ENCODE results near the gene ANKRD33.

Gene ANKRD33

GRCh38 chr12:51862947-51863346 is 25.0 kb upstream of the ANKRD33 start:
- no peak for DNase-seq

- DNase-seq = no peak
Observed at GRCh38 chr12:51863363-51863932, 24.5 kb upstream of the ANKRD33 start.

GRCh38 chr12:51863933-51864832 is 23.7 kb upstream of the ANKRD33 start:
- no peak for DNase-seq

GRCh38 chr12:51864833-51865670 is 22.9 kb upstream of the ANKRD33 start:
- no peak for DNase-seq

- DNase-seq = no peak
Observed at GRCh38 chr12:51865757-51866270, 22.1 kb upstream of the ANKRD33 start.

GRCh38 chr12:51866324-51866723 is 21.6 kb upstream of the ANKRD33 start:
- no peak for DNase-seq

- no peak for DNase-seq
Observed at GRCh38 chr12:51866762-51867161, 21.1 kb upstream of the ANKRD33 start.

GRCh38 chr12:51867371-51867770 is 20.5 kb upstream of the ANKRD33 start:
- DNase-seq = no peak

GRCh38 chr12:51867796-51868428 is 20.0 kb upstream of the ANKRD33 start:
- DNase-seq = no peak

GRCh38 chr12:51868821-51869495 is 18.9 kb upstream of the ANKRD33 start:
- DNase-seq = no peak

GRCh38 chr12:51869496-51869865 is 18.4 kb upstream of the ANKRD33 start:
- no peak for DNase-seq

GRCh38 chr12:51869931-51870330 is 18.0 kb upstream of the ANKRD33 start:
- no peak for DNase-seq

GRCh38 chr12:51870504-51870903 is 17.4 kb upstream of the ANKRD33 start:
- DNase-seq = no peak

GRCh38 chr12:51871126-51871525 is 16.8 kb upstream of the ANKRD33 start:
- no peak for DNase-seq

GRCh38 chr12:51871918-51872688 is 15.8 kb upstream of the ANKRD33 start:
- no peak for DNase-seq

GRCh38 chr12:51872689-51872981 is 15.3 kb upstream of the ANKRD33 start:
- DNase-seq = no peak

- DNase-seq = no peak
Observed at GRCh38 chr12:51873251-51873994, 14.5 kb upstream of the ANKRD33 start.

GRCh38 chr12:51874000-51874399 is 13.9 kb upstream of the ANKRD33 start:
- DNase-seq = no peak

- DNase-seq = no peak
Observed at GRCh38 chr12:51874486-51874885, 13.4 kb upstream of the ANKRD33 start.

- DNase-seq = no peak
Observed at GRCh38 chr12:51879102-51879501, 8.8 kb upstream of the ANKRD33 start.

GRCh38 chr12:51883295-51883694 is 4.6 kb upstream of the ANKRD33 start:
- DNase-seq = no peak
